IMR-90 (cell line): ENCODE results near the gene ALKBH2. TPM values are rescaled to one million over a fixed set of nuclear protein-coding genes. Genes with fewer than 3 reads are reported as not detected.

Experiments used
- ATAC-seq: fragments of 200-7000 bp; cut with Tn5 transposase; 2 replicates; pipeline ENCODE4 v1.9.1; 2020; ENCODE audit warnings: low read depth, mild to moderate bottlenecking, moderate library complexity
- BruUV-seq: library from RNA; stranded (reverse); fragments of 400-500 nt; replicated peaks from 2 replicates; lab custom pipeline; 2021; lab: Mats Ljungman, UMichigan
- CTCF ChIA-PET: fragments of 300-600 bp; formaldehyde crosslinking; extraction: SDS; loops from one replicate; lab custom pipeline; 2021; ENCODE audit warnings: antibody characterized with exemption; lab: Yijun Ruan, JAX
- POLR2A ChIA-PET: fragments of 300-600 bp; sonication (Branson Sonifier 250); formaldehyde crosslinking; loops from one replicate; lab custom pipeline; 2022; ENCODE audit warnings: antibody characterized with exemption; ENCODE audit not compliant: unreplicated experiment; lab: Charles Lee
- DNase-seq: peaks from one replicate; pipeline ENCODE4 v3.0.0; 2013
- H2AFZ ChIP-seq: replicated peaks from 2 replicates; pipeline ENCODE3; 2013; ENCODE audit warnings: low read length, mild to moderate bottlenecking; ENCODE audit not compliant: poor library complexity
- H2AK5ac ChIP-seq: 2 replicates; pipeline ENCODE4 v1.6.1; 2013; ENCODE audit warnings: low read depth, low read length, inconsistent platforms
- H2AK9ac ChIP-seq: replicated peaks from 2 replicates; pipeline ENCODE3; 2013; ENCODE audit warnings: mild to moderate bottlenecking, low read depth, low read length, moderate library complexity; ENCODE audit not compliant: poor library complexity
- H2BK120ac ChIP-seq: 2 replicates; pipeline ENCODE4 v1.6.1; 2013; ENCODE audit warnings: low read depth, low read length, inconsistent platforms
- H2BK15ac ChIP-seq: 3 replicates; pipeline ENCODE4 v1.6.1; 2013; ENCODE audit warnings: low read depth, low read length, inconsistent platforms
- H2BK20ac ChIP-seq: 2 replicates; pipeline ENCODE4 v1.6.1; 2013; ENCODE audit warnings: low read depth, mild to moderate bottlenecking, inconsistent platforms, low read length, moderate library complexity
- H2BK5ac ChIP-seq: 2 replicates; pipeline ENCODE4 v1.6.1; 2013; ENCODE audit warnings: mild to moderate bottlenecking, low read depth, low read length, inconsistent platforms; ENCODE audit not compliant: poor library complexity, severe bottlenecking
- H3K14ac ChIP-seq: replicated peaks from 2 replicates; pipeline ENCODE4 v1.6.1; 2013; ENCODE audit warnings: low read depth, low read length, inconsistent platforms
- H3K18ac ChIP-seq: 2 replicates; pipeline ENCODE4 v1.6.1; 2013; ENCODE audit warnings: low read depth, low read length, control low read depth
- H3K23ac ChIP-seq: 2 replicates; pipeline ENCODE4 v1.6.1; 2013; ENCODE audit warnings: low read depth, low read length, inconsistent platforms
- H3K27ac ChIP-seq: 2 replicates; pipeline ENCODE4 v1.5.1; 2013; ENCODE audit warnings: mild to moderate bottlenecking, control low read depth, low read length; ENCODE audit not compliant: insufficient read depth
- H3K27me3 ChIP-seq: 2 replicates; pipeline ENCODE4 v1.6.1; 2013; ENCODE audit warnings: low read length; ENCODE audit not compliant: control insufficient read depth, insufficient read depth
- H3K36me3 ChIP-seq: 2 replicates; pipeline ENCODE4 v1.6.1; 2013; ENCODE audit warnings: low read length, mixed read lengths; ENCODE audit not compliant: control insufficient read depth, insufficient read depth
- H3K4ac ChIP-seq: 2 replicates; pipeline ENCODE4 v1.6.1; 2013; ENCODE audit warnings: low read depth, low read length, inconsistent platforms
- H3K4me1 ChIP-seq: 2 replicates; pipeline ENCODE4 v1.6.1; 2013; ENCODE audit warnings: low read length, mixed read lengths; ENCODE audit not compliant: control insufficient read depth, insufficient read depth
- H3K4me2 ChIP-seq: 2 replicates; pipeline ENCODE4 v1.6.1; 2013; ENCODE audit warnings: low read depth, mild to moderate bottlenecking, control low read depth, low read length, moderate library complexity
- H3K4me3 ChIP-seq: 2 replicates; pipeline ENCODE4 v1.5.1; 2013; ENCODE audit warnings: low read depth, mild to moderate bottlenecking, control low read depth, low read length, moderate library complexity; ENCODE audit not compliant: insufficient read depth
- H3K56ac ChIP-seq: 2 replicates; pipeline ENCODE4 v1.6.1; 2013; ENCODE audit warnings: low read length, inconsistent platforms; ENCODE audit not compliant: insufficient read depth; ENCODE audit errors: extremely low read depth
- H3K79me1 ChIP-seq, 2 experiments: 2 replicates each; pipeline ENCODE4 v1.6.1; 2013; ENCODE audit warnings: low read length in 2 of 2, inconsistent platforms in 1 of 2, low read depth in 1 of 2
- H3K9ac ChIP-seq: 2 replicates; pipeline ENCODE4 v1.6.1; 2013; ENCODE audit warnings: low read depth, low read length, control low read depth
- H3K9me1 ChIP-seq: 2 replicates; pipeline ENCODE4 v1.6.1; 2013; ENCODE audit warnings: low read length, inconsistent platforms; ENCODE audit not compliant: insufficient read depth
- H3K9me3 ChIP-seq: 2 replicates; pipeline ENCODE4 v1.6.1; 2013; ENCODE audit warnings: low read length; ENCODE audit not compliant: control insufficient read depth, insufficient read depth
- H4K20me1 ChIP-seq: 2 replicates; pipeline ENCODE4 v1.6.1; 2013; ENCODE audit warnings: low read length, inconsistent platforms; ENCODE audit not compliant: insufficient read depth
- H4K5ac ChIP-seq: 2 replicates; pipeline ENCODE4 v1.6.1; 2013; ENCODE audit warnings: mild to moderate bottlenecking, low read depth, low read length, control low read depth
- H4K8ac ChIP-seq, 2 experiments: 2 replicates each; pipeline ENCODE4 v1.6.1; 2013; ENCODE audit warnings: low read depth in 2 of 2, low read length in 2 of 2, control low read depth in 1 of 2, inconsistent platforms in 1 of 2
- H4K91ac ChIP-seq: 2 replicates; pipeline ENCODE4 v1.6.1; 2013; ENCODE audit warnings: low read depth, low read length, inconsistent platforms; ENCODE audit not compliant: insufficient read depth
- BHLHE40 ChIP-seq: fragments of 150-350 bp; IDR thresholded peaks from 2 replicates; pipeline ENCODE4 v1.6.1; 2016; ENCODE audit warnings: mild to moderate bottlenecking, low read depth, low read length
- CEBPB ChIP-seq: IDR thresholded peaks from 2 replicates; pipeline ENCODE4 v1.6.1; 2012; ENCODE audit warnings: low read depth, low read length, improper control_type of control experiment
- CHD1 ChIP-seq: IDR thresholded peaks from 2 replicates; pipeline ENCODE4 v1.6.1; 2012; ENCODE audit warnings: low read depth, low read length, improper control_type of control experiment
- FOS ChIP-seq: fragments of 150-350 bp; IDR thresholded peaks from 2 replicates; pipeline ENCODE4 v1.6.1; 2016; ENCODE audit warnings: low read depth, low read length
- MAFK ChIP-seq: IDR thresholded peaks from 2 replicates; pipeline ENCODE4 v1.6.1; 2012; ENCODE audit warnings: low read depth, low read length, improper control_type of control experiment
- MAZ ChIP-seq: IDR thresholded peaks from 2 replicates; pipeline ENCODE4 v1.6.1; 2012; ENCODE audit warnings: low read depth, mild to moderate bottlenecking, low read length, improper control_type of control experiment, moderate library complexity, borderline replicate concordance
- MXI1 ChIP-seq: IDR thresholded peaks from 2 replicates; pipeline ENCODE4 v1.6.1; 2012; ENCODE audit warnings: low read depth, mild to moderate bottlenecking, low read length, moderate library complexity, borderline replicate concordance
- NFE2L2 ChIP-seq: fragments of 150-350 bp; IDR thresholded peaks from 2 replicates; pipeline ENCODE4 v1.6.1; 2016; ENCODE audit warnings: low read depth, mild to moderate bottlenecking, low read length
- POLR2A ChIP-seq: IDR thresholded peaks from 2 replicates; pipeline ENCODE4 v1.6.1; 2012; ENCODE audit warnings: mild to moderate bottlenecking, low read depth, low read length
- RAD21 ChIP-seq: IDR thresholded peaks from 2 replicates; pipeline ENCODE4 v1.6.1; 2012; ENCODE audit warnings: low read length, improper control_type of control experiment
- RCOR1 ChIP-seq: IDR thresholded peaks from 2 replicates; pipeline ENCODE4 v1.6.1; 2012; ENCODE audit warnings: mild to moderate bottlenecking, low read length, improper control_type of control experiment; ENCODE audit not compliant: insufficient replicate concordance
- RFX5 ChIP-seq: IDR thresholded peaks from 2 replicates; pipeline ENCODE4 v1.8.0; 2012; ENCODE audit warnings: low read depth, mild to moderate bottlenecking, low read length, moderate library complexity
- SMC3 ChIP-seq: fragments of 150-350 bp; IDR thresholded peaks from 2 replicates; pipeline ENCODE4 v1.6.1; 2016; ENCODE audit warnings: low read depth, mild to moderate bottlenecking, antibody characterized with exemption, low read length, moderate library complexity
- WGBS, 2 experiments: methylation state at CpG; one replicate each; pipeline versions ENCODE4 v1.1.5 to v1.1.7; 2013; ENCODE audit warnings: missing lambda C conversion rate in 2 of 2; ENCODE audit not compliant: insufficient read length in 1 of 2; ENCODE audit errors: extremely low coverage in 2 of 2; 5-methylcytosine and 5-hydroxymethylcytosine counted together
- dilution Hi-C: fragments of 300-500 bp; cut with HindIII; formaldehyde crosslinking; loops from one replicate; pipeline ENCODE4 v1.14.3; 2018; ENCODE audit warnings: low sequenced_read_pairs; ENCODE audit not compliant: unreplicated experiment
- in situ Hi-C: fragments of 300-500 bp; cut with MboI; formaldehyde crosslinking; loops from 3 replicates; pipeline ENCODE4 v1.14.3; 2019; ENCODE audit warnings: low sequenced_read_pairs, inconsistent platforms, mixed read lengths
- intact Hi-C: fragments of 100-400 bp; cut with micrococcal nuclease; formaldehyde crosslinking; loops from 2 replicates; pipeline ENCODE4 v1.10.0; 2022
- polyA plus RNA-seq, 3 experiments: library from polyadenylated mRNA; depleted of rRNA; stranded (reverse); fragments of >200 nt; gene quantifications; 2 replicates each; pipeline ENCODE4 v1.2.3, GENCODE V29; 2012; ENCODE audit warnings: low replicate concordance in 1 of 3
- total RNA-seq: library from RNA; depleted of rRNA; stranded (reverse); fragments of >200 nt; gene quantifications from 2 replicates; pipeline ENCODE4 v1.2.3, GENCODE V29; 2012
- TF ChIP-seq, protein P1 (sequence below): fragments of 150-350 bp; IDR thresholded peaks from 2 replicates; pipeline ENCODE4 v1.6.1; 2017; ENCODE audit warnings: mild to moderate bottlenecking, antibody characterized with exemption, low read length, low read depth
- TF ChIP-seq, protein P2 (sequence below): fragments of 150-350 bp; IDR thresholded peaks from 2 replicates; pipeline ENCODE4 v1.6.1; 2016; ENCODE audit warnings: low read depth, mild to moderate bottlenecking, low read length, moderate library complexity, borderline replicate concordance
- TF ChIP-seq, protein P3 (sequence below): conservative IDR thresholded peaks from 2 replicates; pipeline ENCODE4 v1.5.1; 2012; ENCODE audit warnings: mild to moderate bottlenecking, low read depth, low read length, improper control_type of control experiment

The ALKBH2 gene
- total and polyA plus RNA-seq, 2 of the 4 experiments (the other 2 are of a cell fraction): 14.9 to 17.8 TPM

DNA sequence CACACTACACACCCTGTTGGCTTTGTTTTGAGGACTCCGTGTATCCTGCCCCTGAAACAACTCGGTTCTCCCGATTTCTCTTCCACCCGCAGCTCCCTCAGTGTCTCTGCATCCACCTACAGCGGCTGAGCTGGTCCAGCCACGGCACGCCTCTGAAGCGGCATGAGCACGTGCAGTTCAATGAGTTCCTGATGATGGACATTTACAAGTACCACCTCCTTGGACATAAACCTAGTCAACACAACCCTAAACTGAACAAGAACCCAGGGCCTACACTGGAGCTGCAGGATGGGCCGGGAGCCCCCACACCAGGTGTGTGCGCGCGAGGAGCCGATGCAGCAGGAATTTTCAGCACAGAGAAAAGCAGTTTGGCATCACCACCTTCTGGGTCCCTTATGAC lies 10.5 kb downstream of the ALKBH2 start:
- intact Hi-C loops: no loop called here
- H3K4me2 ChIP-seq: no peak overlapping the region
- no peak overlapping the region for H3K4me3 ChIP-seq
- peaks cover 35% of the 10 kb centered on the region for H3K36me3 ChIP-seq
- H3K4me1 ChIP-seq: no peaks in the 10 kb centered on the region
- no peak overlapping the region for H2BK15ac ChIP-seq
- H3K4ac ChIP-seq: no peak overlapping the region
- CTCF ChIA-PET: no interaction called here
- no TSS peak for BruUV-seq
- no peaks in the 10 kb centered on the region for H4K20me1 ChIP-seq
- H3K27ac ChIP-seq: no peak overlapping the region
- dilution Hi-C loops: no loop called here
- no peaks in the 10 kb centered on the region for H3K79me1 ChIP-seq
- ATAC-seq (no peak), DNase-seq (no peak)
- H3K18ac ChIP-seq: no peak overlapping the region
- no peak overlapping the region for H3K14ac ChIP-seq
- no peak overlapping the region for H3K56ac ChIP-seq
- no peak overlapping the region for H3K9ac ChIP-seq
- H4K8ac ChIP-seq: no peak overlapping the region
- H2AK9ac ChIP-seq: no peak overlapping the region
- no peak overlapping the region for H2BK20ac ChIP-seq
- H3K27me3 ChIP-seq: no peaks in the 10 kb centered on the region
- no peak overlapping the region for H3K23ac ChIP-seq
- TF ChIP-seq CEBPB (no peak), MXI1 (no peak), SMC3 (no peak), POLR2A (no peak), RAD21 (no peak), MAZ (no peak), RCOR1 (no peak), BHLHE40 (no peak), RFX5 (no peak), FOS (no peak), NFE2L2 (no peak), CHD1 (no peak), MAFK (no peak)
- TF ChIP-seq, protein P1, sequence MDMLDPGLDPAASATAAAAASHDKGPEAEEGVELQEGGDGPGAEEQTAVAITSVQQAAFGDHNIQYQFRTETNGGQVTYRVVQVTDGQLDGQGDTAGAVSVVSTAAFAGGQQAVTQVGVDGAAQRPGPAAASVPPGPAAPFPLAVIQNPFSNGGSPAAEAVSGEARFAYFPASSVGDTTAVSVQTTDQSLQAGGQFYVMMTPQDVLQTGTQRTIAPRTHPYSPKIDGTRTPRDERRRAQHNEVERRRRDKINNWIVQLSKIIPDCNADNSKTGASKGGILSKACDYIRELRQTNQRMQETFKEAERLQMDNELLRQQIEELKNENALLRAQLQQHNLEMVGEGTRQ: no peak
- TF ChIP-seq, protein P2, sequence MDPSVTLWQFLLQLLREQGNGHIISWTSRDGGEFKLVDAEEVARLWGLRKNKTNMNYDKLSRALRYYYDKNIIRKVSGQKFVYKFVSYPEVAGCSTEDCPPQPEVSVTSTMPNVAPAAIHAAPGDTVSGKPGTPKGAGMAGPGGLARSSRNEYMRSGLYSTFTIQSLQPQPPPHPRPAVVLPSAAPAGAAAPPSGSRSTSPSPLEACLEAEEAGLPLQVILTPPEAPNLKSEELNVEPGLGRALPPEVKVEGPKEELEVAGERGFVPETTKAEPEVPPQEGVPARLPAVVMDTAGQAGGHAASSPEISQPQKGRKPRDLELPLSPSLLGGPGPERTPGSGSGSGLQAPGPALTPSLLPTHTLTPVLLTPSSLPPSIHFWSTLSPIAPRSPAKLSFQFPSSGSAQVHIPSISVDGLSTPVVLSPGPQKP: no peak
- TF ChIP-seq, protein P3, sequence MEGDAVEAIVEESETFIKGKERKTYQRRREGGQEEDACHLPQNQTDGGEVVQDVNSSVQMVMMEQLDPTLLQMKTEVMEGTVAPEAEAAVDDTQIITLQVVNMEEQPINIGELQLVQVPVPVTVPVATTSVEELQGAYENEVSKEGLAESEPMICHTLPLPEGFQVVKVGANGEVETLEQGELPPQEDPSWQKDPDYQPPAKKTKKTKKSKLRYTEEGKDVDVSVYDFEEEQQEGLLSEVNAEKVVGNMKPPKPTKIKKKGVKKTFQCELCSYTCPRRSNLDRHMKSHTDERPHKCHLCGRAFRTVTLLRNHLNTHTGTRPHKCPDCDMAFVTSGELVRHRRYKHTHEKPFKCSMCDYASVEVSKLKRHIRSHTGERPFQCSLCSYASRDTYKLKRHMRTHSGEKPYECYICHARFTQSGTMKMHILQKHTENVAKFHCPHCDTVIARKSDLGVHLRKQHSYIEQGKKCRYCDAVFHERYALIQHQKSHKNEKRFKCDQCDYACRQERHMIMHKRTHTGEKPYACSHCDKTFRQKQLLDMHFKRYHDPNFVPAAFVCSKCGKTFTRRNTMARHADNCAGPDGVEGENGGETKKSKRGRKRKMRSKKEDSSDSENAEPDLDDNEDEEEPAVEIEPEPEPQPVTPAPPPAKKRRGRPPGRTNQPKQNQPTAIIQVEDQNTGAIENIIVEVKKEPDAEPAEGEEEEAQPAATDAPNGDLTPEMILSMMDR: no peak
- no peak overlapping the region for H2AFZ ChIP-seq
- POLR2A ChIA-PET: no interaction called here
- no peaks in the 10 kb centered on the region for H3K9me3 ChIP-seq
- no peak overlapping the region for H2AK5ac ChIP-seq
- WGBS, 2 experiments: 95% methylated on average over 11 of the region's 14 CpGs; no CpG with 5 or more reads in 1 of the 2 experiments
- no peak overlapping the region for H2BK120ac ChIP-seq
- no peaks in the 10 kb centered on the region for H3K9me1 ChIP-seq
- in situ Hi-C loops: loop anchor here (25.0 kb wide), 1 partner anchor 445 kb away; the partner anchor contains the start of gene SELPLG
- H4K5ac ChIP-seq: no peak overlapping the region
- H4K91ac ChIP-seq: no peak overlapping the region
- no peak overlapping the region for H2BK5ac ChIP-seq
